Jurkat, Clone E6-1 (cell line): ENCODE results near the gene IGSF6.
"Not testable (repeated sequence)": the region's sequence is repeated elsewhere in the genome, so short reads cannot be mapped to it uniquely, and the experiment has no call there.

ENCODE experiments used
- DNase-seq: peaks from one replicate; pipeline ENCODE4 v3.0.0-alpha.2; 2011; ENCODE audit warnings: low read depth, low spot score
- H3K4me3 ChIP-seq: 2 replicates; pipeline ENCODE4 v1.5.1; 2011; ENCODE audit warnings: mild to moderate bottlenecking, low read length, control low read depth, moderate library complexity

Gene IGSF6

GRCh38 chr16:21611556-21612384 lies 40.6 kb downstream of the IGSF6 start:
- no peak for DNase-seq
- H3K4me3 ChIP-seq, result no peak overlapping the region

GRCh38 chr16:21611198-21611555 lies 41.2 kb downstream of the IGSF6 start:
- H3K4me3 ChIP-seq, result no peak overlapping the region
- no peak for DNase-seq

- no peak overlapping the region for H3K4me3 ChIP-seq
- no peak for DNase-seq
Measured at GRCh38 chr16:21610766-21611165, 41.6 kb downstream of the IGSF6 start.

- H3K4me3 ChIP-seq, result no peak overlapping the region
- no peak for DNase-seq
Measured at GRCh38 chr16:21610006-21610544, 42.3 kb downstream of the IGSF6 start.

- no peak overlapping the region for H3K4me3 ChIP-seq
- peak; percentile 81 for DNase-seq
Measured at GRCh38 chr16:21608639-21609328, 43.6 kb downstream of the IGSF6 start.

DNA sequence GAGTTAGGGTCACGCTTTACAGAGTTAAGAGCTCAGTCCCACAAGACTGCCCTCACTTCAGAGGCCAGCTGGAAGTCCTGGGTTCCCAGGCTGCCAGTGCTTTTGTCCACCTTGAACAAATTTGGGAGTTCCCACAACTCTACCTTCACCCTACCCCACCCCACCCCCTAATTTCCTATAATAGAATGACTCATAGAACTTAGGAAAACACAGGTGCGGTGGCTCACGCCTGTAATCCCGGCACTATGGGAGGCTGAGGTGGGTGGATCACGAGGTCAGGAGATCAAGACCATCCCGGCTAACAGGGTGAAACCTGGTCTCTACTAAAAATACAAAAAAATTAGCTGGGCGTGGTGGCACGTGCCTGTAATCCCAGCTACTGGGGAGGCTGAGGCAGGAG lies 46.6 kb downstream of the IGSF6 start:
- H3K4me3 ChIP-seq, DNase-seq: not testable (repeated sequence)

DNA sequence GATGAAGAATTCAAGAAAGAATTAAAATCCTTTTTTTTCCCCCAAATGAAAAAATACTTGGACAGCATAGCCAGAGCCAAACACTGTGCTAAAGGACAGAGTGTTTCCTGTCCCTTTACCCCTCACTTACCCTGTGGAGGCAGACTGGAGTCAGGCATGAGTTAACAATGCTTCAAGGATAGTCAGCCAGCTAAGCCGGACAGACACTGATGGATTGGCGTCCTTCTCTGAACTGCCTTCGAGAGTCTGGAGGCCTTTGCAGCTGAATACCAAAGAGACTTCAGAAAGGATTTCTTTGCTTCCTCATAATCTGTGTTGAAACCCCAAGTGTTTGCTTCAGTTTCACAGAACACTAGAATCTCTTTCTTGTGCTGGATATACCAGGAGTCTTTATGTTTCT lies 48.5 kb downstream of the IGSF6 start:
- DNase-seq, result no peak
- no peak overlapping the region for H3K4me3 ChIP-seq

GRCh38 chr16:21602785-21603184 lies 49.6 kb downstream of the IGSF6 start:
- DNase-seq, result no peak
- H3K4me3 ChIP-seq, result no peak overlapping the region

DNA sequence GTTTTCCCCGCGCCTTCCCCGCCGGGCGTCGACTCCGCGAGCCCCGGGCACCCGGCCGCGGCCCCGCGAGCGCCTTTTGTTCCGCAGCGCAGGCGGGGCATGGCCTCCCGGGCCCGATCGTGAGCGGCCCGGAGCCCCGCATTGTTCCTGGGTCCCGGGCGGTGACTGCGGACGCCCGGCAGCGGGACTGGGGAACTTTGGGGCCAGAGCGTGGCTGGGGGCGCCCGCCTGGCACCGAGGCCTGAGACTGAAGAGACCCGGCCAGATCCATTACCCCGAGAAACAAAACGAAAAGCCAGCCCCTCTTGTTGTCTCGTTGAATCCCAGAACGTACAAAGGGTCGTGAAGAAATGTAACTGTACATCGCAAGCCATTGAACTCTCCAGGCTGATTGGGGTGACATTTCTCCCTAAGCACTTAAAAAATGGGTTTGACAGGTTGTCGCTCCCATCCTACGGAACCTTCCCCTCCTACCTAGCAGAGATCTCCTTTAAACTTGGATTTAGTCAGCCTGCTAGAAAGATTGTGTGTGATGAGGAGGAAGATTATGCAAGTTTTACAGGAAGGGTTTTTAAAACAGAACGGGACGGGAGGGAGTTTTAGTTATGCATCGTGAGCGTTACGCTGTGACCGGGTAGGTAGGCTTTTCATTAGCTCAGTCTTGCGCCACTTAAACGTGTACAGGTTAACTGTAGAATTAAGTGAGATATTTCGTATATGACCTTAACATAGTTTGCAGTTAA lies 52.2 kb downstream of the IGSF6 start:
- no peak for DNase-seq
- H3K4me3 ChIP-seq, result peak overlapping the region; percentile 91

- peak within 1 kb of the TSS; percentile 91 for H3K4me3 ChIP-seq
- DNase-seq, result peak; percentile 92
Measured at GRCh38 chr16:21599122-21600030, 53.0 kb downstream of the IGSF6 start, which contains the start of gene METTL9. TSS of gene METTL9 (plus strand) at chr16:21599577. CDS start at chr16:21599734, 157 bp downstream.

GRCh38 chr16:21598701-21599121 lies 53.7 kb downstream of the IGSF6 start:
- H3K4me3 ChIP-seq, result peak overlapping the region; percentile 91
- DNase-seq, result no peak

DNA sequence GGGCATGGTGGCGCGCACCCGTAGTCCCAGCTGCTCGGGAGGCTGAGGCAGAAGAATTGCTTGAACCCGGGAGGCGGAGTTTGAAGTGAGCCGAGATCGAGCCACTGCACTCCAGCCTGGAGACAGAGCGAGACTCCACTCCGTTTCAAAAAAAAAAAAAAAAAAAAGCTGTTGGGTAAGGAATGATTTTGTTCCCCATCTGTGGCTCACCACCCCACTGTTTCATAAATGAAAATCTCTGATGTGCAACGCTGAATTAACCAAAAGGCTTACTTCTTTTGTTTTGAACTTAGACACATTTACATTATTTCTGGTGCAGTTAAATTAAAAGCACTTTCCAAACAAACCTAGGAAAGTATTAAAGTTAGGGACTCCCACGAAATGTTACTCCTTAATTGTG lies 54.2 kb downstream of the IGSF6 start:
- peak overlapping the region; percentile 91 for H3K4me3 ChIP-seq
- no peak for DNase-seq

DNA sequence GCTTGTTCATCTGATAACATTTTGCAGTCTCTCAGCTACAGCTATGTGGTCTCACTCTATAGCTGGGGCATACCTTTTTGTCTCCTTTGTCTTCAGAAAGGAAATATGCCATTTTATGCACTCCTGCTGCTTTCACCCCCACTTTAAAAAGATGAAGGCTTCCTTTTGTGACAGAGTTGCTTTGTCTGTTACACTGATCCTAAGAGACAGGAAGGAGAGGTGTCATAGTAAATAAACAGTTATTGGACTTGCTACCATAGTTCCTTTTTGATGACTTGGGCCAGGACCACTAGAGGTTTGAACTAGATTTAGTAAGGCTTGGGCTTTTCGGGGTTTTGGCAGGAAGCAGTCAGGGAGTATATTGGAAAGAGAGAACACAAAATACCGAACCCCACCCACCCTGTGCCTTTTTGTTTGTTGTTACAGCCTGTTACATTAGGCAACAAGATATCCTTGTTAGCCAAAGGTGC lies 54.8 kb downstream of the IGSF6 start:
- DNase-seq, result no peak

GRCh38 chr16:21593530-21594289 lies 58.7 kb downstream of the IGSF6 start:
- no peak for DNase-seq

More for the DNA sequence above, 54.8 kb downstream of the IGSF6 start:
- H3K4me3 ChIP-seq, result no peak overlapping the region

DNA sequence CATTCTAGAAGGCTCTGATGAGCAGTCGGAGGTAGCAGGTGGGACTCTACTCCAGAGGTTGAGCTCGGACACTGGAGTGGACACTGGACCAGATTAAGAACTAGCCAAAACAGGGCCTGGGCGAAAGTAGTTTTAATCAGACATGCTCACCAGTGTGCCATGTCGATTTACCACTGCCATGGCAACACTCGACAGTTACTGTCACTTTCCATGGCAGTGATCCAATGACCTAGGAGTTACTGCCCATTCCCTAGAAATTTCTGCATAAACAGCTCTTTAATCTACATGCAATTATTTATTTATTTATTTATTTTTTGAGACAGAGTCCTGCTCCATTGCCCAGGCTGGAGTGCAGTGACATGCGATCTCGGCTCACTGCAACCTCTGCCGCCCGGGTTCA lies 60.2 kb downstream of the IGSF6 start:
- H3K4me3 ChIP-seq, result no peak overlapping the region
- no peak for DNase-seq

More at GRCh38 chr16:21593530-21594289, 58.7 kb downstream of the IGSF6 start:
- no peak overlapping the region for H3K4me3 ChIP-seq

DNA sequence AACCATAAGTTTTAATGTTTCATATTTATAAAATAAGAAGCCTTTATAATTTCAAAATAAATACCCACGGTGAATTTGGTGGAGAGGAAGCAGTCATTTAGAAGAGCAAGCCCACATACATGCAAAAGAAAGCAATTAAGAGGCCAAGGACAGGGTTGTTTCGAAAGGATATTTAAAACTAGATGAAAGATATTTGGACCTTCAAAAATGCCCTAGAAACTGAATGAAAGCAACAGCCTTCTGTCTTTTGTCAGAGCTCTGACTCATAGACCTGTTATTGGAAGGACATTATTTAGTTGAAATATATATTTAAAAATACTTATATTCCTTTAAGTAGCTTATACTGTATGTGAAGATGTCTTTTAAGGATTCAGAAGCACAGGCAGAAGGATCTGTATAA lies 61.6 kb downstream of the IGSF6 start:
- no peak for DNase-seq
- no peak overlapping the region for H3K4me3 ChIP-seq

- H3K4me3 ChIP-seq, result no peak overlapping the region
- DNase-seq, result no peak
Measured at GRCh38 chr16:21590287-21590686, 62.1 kb downstream of the IGSF6 start.

DNA sequence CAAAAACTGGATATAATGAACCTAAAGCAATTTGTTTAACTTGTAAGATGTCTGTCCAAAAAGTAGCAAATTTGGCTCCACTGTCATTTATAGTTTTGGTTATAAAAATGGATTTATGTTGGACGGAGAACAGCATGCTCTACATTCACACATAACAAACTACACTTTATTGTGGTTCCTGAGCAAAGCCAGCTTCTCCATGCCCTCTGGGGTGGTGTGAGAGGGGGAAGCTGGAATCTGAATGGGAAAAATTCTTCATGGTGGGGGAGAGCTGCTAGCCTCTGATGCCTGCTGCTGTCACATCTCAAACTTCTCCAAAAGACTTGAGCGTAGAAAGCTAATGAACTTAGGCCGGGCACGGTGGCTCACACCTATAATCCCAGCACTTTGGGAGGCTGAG lies 62.9 kb downstream of the IGSF6 start:
- DNase-seq, result no peak
- no peak overlapping the region for H3K4me3 ChIP-seq
